Activated CD4-positive, alpha-beta T cell treated with anti-CD3 and anti-CD28 coated beads for 24 hours (primary cell): ENCODE results near the gene IL17F.

Experiments used
- DNase-seq, 2 donors: peaks; one replicate each; pipeline ENCODE4 v3.0.0-alpha.2; 2020; ENCODE audit warnings: low read depth in 2 of 2

Gene IL17F

GRCh38 chr6:52190409-52190808, 53.9 kb downstream of the IL17F start:
- no peak for DNase-seq

- no peak for DNase-seq
Observed at GRCh38 chr6:52189974-52190373, 54.3 kb downstream of the IL17F start.

GRCh38 chr6:52187098-52187497, 57.2 kb downstream of the IL17F start:
- DNase-seq: no peak
